ENCODE measurements around the gene SECISBP2. TPM values are rescaled to one million over a fixed set of nuclear protein-coding genes. Genes with fewer than 3 reads are reported as not detected.
A peak's percentile ranks its signal among the peaks of the same experiment; 100 is the strongest.

Gene SECISBP2
- total and polyA plus RNA-seq, 2 of the 13 experiments (the other 11 are each of a cell fraction or from before 2014, with no cell fraction given): 32.4 to 38.0 TPM

DNA sequence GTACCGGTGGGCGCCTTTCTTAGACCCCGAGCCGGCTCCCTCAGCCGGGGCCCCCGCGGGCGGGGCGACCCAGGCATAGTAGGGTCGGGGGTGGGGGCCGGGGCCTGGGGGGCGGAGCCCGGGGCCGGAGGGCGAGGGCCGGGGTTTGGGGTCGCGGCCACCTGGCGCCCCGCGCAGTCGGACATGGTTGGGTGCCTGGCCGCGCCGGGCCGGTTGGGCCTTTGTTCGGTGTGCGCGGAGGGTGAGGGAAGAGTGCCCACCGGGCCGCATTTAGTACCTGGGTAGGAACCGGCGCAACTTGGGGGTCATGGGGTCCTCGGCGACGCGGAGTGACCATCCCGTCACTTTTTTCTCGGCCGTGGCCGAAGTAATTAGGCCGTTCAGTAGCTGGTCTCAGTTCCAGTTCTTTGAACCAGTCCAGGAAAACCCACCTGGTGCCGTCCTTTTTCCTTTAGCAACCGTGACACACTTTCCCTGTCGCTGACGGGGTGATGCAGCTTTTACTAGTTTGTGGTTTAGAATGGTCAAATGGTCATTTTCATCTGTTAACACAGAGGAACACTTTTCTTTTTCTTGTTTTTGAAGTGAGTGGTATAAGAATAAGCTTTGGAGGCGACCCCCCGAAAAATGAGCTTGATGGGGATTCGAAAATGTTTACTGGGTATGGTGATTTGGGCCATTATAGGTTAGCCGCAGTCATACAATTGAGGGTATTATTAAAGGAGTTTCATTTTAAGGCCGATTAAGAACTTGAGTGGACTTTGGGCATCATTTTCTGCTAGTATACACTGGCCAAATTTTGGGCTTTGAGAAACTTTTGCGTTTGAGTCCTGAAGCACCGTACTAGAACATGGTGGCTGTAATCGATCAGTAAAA lies 6.7 kb upstream of the SECISBP2 start (continued):
- TF ChIP-seq, protein P1, sequence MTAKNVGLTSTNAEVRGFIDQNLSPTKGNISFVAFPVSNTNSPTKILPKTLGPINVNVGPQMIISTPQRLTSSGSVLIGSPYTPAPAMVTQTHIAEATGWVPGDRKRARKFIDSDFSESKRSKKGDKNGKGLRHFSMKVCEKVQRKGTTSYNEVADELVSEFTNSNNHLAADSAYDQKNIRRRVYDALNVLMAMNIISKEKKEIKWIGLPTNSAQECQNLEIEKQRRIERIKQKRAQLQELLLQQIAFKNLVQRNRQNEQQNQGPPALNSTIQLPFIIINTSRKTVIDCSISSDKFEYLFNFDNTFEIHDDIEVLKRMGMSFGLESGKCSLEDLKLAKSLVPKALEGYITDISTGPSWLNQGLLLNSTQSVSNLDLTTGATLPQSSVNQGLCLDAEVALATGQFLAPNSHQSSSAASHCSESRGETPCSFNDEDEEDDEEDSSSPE (CRISPR knock-in tag; IDR thresholded peaks at IDR 0.05): 0 out of 2 replicates have a peak, but pooled peaks have one; percentile 0
- TF ChIP-seq, protein P2, sequence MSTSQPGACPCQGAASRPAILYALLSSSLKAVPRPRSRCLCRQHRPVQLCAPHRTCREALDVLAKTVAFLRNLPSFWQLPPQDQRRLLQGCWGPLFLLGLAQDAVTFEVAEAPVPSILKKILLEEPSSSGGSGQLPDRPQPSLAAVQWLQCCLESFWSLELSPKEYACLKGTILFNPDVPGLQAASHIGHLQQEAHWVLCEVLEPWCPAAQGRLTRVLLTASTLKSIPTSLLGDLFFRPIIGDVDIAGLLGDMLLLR (CRISPR knock-in tag; IDR thresholded peaks at IDR 0.05): peak; percentile 7; the same call in 1 of the 2 replicates
- peak; percentile 54; the same call in 1 of the 2 replicates for TF ChIP-seq POLR2G (IDR thresholded peaks at IDR 0.05; ENCODE audit: low read depth, low read length)
- TF ChIP-seq NBN (conservative IDR thresholded peaks at IDR 0.05): no peak
- TF ChIP-seq KLF6 (CRISPR knock-in tag; IDR thresholded peaks at IDR 0.05): 0 out of 2 replicates have a peak, but pooled peaks have one; percentile 3
- TF ChIP-seq, protein P3, sequence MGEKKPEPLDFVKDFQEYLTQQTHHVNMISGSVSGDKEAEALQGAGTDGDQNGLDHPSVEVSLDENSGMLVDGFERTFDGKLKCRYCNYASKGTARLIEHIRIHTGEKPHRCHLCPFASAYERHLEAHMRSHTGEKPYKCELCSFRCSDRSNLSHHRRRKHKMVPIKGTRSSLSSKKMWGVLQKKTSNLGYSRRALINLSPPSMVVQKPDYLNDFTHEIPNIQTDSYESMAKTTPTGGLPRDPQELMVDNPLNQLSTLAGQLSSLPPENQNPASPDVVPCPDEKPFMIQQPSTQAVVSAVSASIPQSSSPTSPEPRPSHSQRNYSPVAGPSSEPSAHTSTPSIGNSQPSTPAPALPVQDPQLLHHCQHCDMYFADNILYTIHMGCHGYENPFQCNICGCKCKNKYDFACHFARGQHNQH (CRISPR knock-in tag; IDR thresholded peaks at IDR 0.05): no peak
- no peak for TF ChIP-seq GLI4 (CRISPR knock-in tag; IDR thresholded peaks at IDR 0.05; ENCODE audit: borderline replicate concordance)
- TF ChIP-seq TEAD2 (CRISPR knock-in tag; IDR thresholded peaks at IDR 0.05): no peak
- TF ChIP-seq, protein P4, sequence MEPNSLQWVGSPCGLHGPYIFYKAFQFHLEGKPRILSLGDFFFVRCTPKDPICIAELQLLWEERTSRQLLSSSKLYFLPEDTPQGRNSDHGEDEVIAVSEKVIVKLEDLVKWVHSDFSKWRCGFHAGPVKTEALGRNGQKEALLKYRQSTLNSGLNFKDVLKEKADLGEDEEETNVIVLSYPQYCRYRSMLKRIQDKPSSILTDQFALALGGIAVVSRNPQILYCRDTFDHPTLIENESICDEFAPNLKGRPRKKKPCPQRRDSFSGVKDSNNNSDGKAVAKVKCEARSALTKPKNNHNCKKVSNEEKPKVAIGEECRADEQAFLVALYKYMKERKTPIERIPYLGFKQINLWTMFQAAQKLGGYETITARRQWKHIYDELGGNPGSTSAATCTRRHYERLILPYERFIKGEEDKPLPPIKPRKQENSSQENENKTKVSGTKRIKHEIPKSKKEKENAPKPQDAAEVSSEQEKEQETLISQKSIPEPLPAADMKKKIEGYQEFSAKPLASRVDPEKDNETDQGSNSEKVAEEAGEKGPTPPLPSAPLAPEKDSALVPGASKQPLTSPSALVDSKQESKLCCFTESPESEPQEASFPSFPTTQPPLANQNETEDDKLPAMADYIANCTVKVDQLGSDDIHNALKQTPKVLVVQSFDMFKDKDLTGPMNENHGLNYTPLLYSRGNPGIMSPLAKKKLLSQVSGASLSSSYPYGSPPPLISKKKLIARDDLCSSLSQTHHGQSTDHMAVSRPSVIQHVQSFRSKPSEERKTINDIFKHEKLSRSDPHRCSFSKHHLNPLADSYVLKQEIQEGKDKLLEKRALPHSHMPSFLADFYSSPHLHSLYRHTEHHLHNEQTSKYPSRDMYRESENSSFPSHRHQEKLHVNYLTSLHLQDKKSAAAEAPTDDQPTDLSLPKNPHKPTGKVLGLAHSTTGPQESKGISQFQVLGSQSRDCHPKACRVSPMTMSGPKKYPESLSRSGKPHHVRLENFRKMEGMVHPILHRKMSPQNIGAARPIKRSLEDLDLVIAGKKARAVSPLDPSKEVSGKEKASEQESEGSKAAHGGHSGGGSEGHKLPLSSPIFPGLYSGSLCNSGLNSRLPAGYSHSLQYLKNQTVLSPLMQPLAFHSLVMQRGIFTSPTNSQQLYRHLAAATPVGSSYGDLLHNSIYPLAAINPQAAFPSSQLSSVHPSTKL (CRISPR knock-in tag; IDR thresholded peaks at IDR 0.05): no peak
- TF ChIP-seq, protein P5, sequence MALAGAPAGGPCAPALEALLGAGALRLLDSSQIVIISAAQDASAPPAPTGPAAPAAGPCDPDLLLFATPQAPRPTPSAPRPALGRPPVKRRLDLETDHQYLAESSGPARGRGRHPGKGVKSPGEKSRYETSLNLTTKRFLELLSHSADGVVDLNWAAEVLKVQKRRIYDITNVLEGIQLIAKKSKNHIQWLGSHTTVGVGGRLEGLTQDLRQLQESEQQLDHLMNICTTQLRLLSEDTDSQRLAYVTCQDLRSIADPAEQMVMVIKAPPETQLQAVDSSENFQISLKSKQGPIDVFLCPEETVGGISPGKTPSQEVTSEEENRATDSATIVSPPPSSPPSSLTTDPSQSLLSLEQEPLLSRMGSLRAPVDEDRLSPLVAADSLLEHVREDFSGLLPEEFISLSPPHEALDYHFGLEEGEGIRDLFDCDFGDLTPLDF (CRISPR knock-in tag; IDR thresholded peaks at IDR 0.05): 0 out of 2 replicates have a peak, but pooled peaks have one; percentile 6
- TF ChIP-seq PAF1 (CRISPR knock-in tag; IDR thresholded peaks at IDR 0.05): no peak
- no peak for TF ChIP-seq JUND (CRISPR knock-in tag; IDR thresholded peaks at IDR 0.05)
- no peak for TF ChIP-seq ZNF33A (CRISPR knock-in tag; IDR thresholded peaks at IDR 0.05; ENCODE audit: borderline replicate concordance)
- TF ChIP-seq RBM22 (optimal IDR thresholded peaks at IDR 0.05; ENCODE audit: low read length): peak; percentile 28
- no peak for TF ChIP-seq MYC (CRISPR knock-in tag; IDR thresholded peaks at IDR 0.05; ENCODE audit: borderline replicate concordance)
- peak; percentile 21 for TF ChIP-seq RBM39 (IDR thresholded peaks at IDR 0.05; ENCODE audit: low read depth, low read length, poor library complexity, severe bottlenecking)
- TF ChIP-seq FOXA3 (CRISPR knock-in tag; IDR thresholded peaks at IDR 0.05): no peak
- TF ChIP-seq REXO4 (CRISPR knock-in tag; IDR thresholded peaks at IDR 0.05; ENCODE audit: borderline replicate concordance): no peak
- no peak for TF ChIP-seq ZEB1 (IDR thresholded peaks at IDR 0.05; ENCODE audit: insufficient replicate concordance, low read depth)
- TF ChIP-seq ZNF343 (CRISPR knock-in tag; IDR thresholded peaks at IDR 0.05): no peak
- TF ChIP-seq ZBTB7A (CRISPR knock-in tag; IDR thresholded peaks at IDR 0.05): peak; percentile 46; the same call in 1 of the 2 replicates
- no peak for TF ChIP-seq ZNF296 (CRISPR knock-in tag; conservative IDR thresholded peaks at IDR 0.05)
